Sigmoid colon (tissue), 4 donors: ENCODE data around the gene DDX39B.
A peak's percentile ranks its signal among the peaks of the same experiment; 100 is the strongest.

Experiments
- CTCF ChIP-seq, 4 experiments: fragments of 450-650 bp in 3 of 4; fragments of 200-600 bp in 1 of 4; IDR thresholded peaks; one replicate each; pipeline ENCODE4 v1.5.1; 2016 to 2019; ENCODE audit warnings: antibody characterized with exemption in 4 of 4, mild to moderate bottlenecking in 3 of 4, moderate library complexity in 2 of 4
- EP300 ChIP-seq, 4 donors: sonication (generic); formaldehyde crosslinking; IDR thresholded peaks; one replicate each; pipeline ENCODE4 v1.6.1; 2017; ENCODE audit warnings: antibody characterized with exemption in 4 of 4
- POLR2A ChIP-seq, 2 donors: fragments of 450-650 bp; IDR thresholded peaks; one replicate each; pipeline ENCODE4 v1.6.1; 2016; ENCODE audit warnings: antibody characterized with exemption in 2 of 2, mild to moderate bottlenecking in 2 of 2, moderate library complexity in 2 of 2
- POLR2AphosphoS5 ChIP-seq, 4 donors: sonication (generic); formaldehyde crosslinking; IDR thresholded peaks; one replicate each; pipeline ENCODE4 v1.6.1; 2017; ENCODE audit warnings: antibody characterized with exemption in 4 of 4

- TF ChIP-seq CTCF (IDR thresholded peaks at IDR 0.05) (no peak), POLR2A (IDR thresholded peaks at IDR 0.05) (no peak), POLR2AphosphoS5 (IDR thresholded peaks at IDR 0.05) (peak in 1 of 4 donors; percentile 41), EP300 (IDR thresholded peaks at IDR 0.05) (no peak)
Measured at GRCh38 chr6:31529329-31530150, 12.3 kb downstream of the DDX39B start.
